ENCODE results near the gene ARHGAP35.
"Not testable (repeated sequence)": the region's sequence is repeated elsewhere in the genome, so short reads cannot be mapped to it uniquely, and the experiment has no call there.

The ARHGAP35 gene

DNA sequence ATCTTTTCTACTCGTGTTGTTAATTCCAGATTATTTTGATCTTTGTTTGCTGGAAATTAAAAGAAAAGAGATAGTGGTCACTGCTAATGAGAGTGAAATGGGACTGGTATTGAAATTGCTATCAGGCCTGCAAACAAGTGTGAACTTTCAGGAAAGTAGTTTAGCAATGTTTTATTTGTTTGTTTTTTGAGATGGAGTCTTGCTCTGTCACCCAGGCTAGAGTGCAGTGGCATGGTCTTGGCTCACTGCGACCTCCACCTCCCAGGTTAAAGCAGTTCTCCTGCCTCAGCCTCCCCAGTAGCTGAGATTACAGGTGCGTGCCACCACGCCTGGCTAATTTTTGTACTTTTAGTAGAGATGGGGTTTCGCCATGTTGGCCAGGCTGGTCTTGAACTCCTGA, 10.4 kb downstream of the ARHGAP35 start:
- not testable (repeated sequence) for DNase-seq (ENCODE audit: low read depth)

DNA sequence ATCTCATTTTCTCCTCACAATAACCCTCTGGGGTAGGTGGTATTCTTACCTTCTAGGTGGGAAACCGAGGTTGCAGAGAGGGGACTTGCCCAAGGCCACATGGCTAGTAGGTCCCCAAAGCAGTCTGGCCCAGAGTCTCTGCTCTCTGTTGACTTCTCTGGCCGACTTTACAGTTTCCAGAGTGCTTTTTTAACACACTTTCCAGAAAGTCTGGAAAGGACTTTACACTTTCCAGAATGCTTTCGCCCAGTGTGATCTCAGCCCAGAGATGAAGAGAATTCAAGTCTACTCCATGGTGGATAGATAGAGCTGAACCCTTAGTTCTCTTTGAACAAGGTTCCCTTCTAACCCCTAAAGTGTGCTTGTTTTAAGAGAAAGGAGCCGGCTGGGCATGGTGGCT, 12.2 kb downstream of the ARHGAP35 start:
- DNase-seq (ENCODE audit: low read depth) = no peak

- no peak for DNase-seq (ENCODE audit: low read depth)
These were observed 14.4 kb downstream of the ARHGAP35 start for GRCh38 chr19:46875234-46875633.

- DNase-seq (ENCODE audit: low read depth) = no peak
These were observed 14.9 kb downstream of the ARHGAP35 start for GRCh38 chr19:46875657-46876056.

GRCh38 chr19:46878613-46879375, 18.0 kb downstream of the ARHGAP35 start:
- DNase-seq (ENCODE audit: low read depth) = no peak

- no peak for DNase-seq (ENCODE audit: low read depth)
These were observed 19.6 kb downstream of the ARHGAP35 start for GRCh38 chr19:46880431-46880830.

- no peak for DNase-seq (ENCODE audit: low read depth)
These were observed 20.3 kb downstream of the ARHGAP35 start for GRCh38 chr19:46881092-46881491.

DNA sequence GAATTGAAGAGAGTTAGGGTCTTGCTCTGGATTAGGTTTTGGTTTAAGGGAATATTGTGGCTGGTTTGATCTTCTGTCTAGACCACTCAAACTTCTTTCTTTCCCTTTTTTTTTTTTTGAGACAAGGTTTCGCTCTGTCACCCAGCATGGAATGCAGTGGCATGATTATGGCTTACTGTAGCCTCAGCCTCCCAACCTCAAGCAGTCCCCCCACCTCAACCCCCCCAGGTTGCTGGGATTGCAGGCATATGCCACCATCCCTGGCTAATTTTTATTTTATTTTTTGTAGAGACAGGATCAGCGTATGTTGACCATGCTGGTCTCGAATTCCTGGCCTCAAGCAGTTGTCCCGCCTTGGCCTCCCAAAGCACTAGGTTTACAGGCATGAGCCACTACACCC, 21.2 kb downstream of the ARHGAP35 start:
- DNase-seq (ENCODE audit: low read depth) = no peak

DNA sequence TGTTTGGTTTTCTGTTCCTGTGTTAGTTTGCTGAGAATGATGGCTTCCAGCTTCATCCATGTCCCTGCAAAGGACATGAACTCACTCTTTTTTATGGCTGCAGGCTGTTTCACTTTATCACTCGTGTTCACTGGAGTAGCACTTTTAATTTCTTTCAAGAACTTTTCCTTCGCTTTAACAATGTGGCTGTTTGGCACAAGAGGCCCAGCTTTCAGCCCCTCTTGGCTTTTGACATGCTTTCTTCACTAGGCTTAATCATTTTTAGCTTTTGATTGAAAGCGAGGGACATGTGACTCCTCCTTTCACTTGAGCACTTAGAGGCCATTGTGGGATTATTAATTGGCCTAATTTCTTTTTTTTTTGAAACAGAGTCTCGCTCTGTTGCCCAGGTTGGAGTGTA, 22.0 kb downstream of the ARHGAP35 start:
- DNase-seq (ENCODE audit: low read depth) = not testable (repeated sequence)

- DNase-seq (ENCODE audit: low read depth) = no peak
These were observed 24.6 kb downstream of the ARHGAP35 start for GRCh38 chr19:46885411-46885810.

DNA sequence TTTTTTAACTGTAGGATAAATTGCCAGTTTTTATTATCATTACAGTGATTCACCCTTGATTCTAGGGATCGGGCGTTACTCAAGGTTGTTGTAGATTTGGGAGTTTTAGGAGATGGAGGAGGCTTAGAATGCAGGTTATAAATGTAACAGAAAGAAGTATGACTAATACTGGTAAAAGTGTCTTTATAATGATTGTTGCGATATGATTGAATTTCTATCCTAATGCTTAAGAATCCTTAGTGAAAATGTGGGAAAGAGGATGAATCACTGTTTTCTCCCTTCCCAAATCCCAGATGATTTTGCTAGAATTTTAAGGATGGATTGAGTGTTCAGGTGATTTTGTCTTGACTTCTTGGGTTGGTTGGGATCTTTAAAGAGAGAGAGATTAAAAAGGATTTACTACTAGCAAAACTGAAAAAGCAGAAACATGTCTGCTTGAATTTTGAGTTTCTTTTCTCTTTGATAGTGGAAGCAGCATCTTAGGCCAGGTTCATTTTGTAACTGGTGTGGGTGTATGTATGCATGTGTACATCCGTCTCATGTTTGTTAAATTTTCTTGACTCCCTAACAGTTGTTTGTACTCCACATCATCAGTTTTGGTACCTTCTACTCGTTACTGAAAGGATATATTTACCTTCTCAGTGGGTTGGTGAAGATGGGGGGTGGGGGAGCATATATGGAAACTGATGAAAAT, 25.9 kb downstream of the ARHGAP35 start:
- DNase-seq (ENCODE audit: low read depth) = no peak

- DNase-seq (ENCODE audit: low read depth) = no peak
These were observed 26.5 kb downstream of the ARHGAP35 start for GRCh38 chr19:46887240-46887782.

GRCh38 chr19:46890423-46891170, 29.8 kb downstream of the ARHGAP35 start:
- no peak for DNase-seq (ENCODE audit: low read depth)

- DNase-seq (ENCODE audit: low read depth) = no peak
These were observed 31.7 kb downstream of the ARHGAP35 start for GRCh38 chr19:46892252-46893179.

DNA sequence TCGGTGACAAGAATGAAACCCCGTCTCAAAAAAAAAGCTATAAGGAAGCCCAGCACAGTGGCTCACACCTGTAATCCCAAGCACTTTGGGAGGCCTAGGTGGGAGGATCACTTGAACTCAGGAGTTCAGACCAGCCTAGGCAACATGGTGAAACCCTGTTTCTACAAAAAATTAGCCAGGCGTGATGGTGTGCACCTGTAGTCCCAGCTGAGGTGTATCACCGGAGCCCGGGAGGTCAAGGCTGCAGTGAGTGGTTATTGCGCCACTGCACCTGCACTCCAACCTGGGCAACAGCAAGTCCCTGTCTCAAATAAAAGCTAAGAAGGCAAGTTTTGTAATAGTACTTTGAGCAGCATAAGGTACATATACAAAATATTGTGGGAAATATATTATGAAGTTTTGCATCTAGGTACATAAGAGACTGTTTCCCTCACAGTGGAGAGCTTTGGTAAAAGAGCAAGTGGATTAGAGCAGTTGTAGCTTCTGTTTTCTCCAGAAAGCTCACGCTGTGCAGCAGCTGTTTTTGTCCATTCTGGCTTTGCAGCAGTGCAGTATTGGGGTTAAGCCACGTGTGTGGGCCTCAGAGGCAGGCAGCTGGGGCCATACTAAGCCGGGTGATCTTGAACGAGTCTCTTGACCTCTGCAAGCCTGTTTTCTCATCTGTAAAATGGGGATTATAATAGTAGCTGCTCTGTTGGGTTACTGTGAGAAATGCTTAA, 35.4 kb downstream of the ARHGAP35 start:
- no peak for DNase-seq (ENCODE audit: low read depth)

GRCh38 chr19:46898731-46899130, 37.9 kb downstream of the ARHGAP35 start:
- no peak for DNase-seq (ENCODE audit: low read depth)

DNA sequence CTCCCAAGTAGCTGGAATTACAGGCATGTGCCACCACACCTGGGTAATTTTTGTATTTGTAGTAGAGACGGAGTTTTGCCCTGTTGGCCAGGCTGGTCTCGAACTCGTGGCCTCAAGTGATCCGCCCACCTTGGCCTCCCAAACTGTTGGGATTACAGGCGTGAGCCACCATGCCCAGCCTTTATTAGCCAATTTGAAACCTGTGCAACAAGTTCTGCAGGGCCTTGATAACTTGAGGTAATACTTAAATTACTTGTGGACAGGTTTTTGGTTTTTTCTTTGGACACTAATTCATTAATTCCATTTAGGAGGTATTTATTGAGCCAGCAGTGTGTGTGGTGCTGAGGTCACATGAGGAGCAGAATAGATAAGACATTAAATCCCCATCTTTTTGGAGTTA, 39.5 kb downstream of the ARHGAP35 start:
- DNase-seq (ENCODE audit: low read depth) = no peak

GRCh38 chr19:46901701-46902401, 41.1 kb downstream of the ARHGAP35 start:
- no peak for DNase-seq (ENCODE audit: low read depth)

DNA sequence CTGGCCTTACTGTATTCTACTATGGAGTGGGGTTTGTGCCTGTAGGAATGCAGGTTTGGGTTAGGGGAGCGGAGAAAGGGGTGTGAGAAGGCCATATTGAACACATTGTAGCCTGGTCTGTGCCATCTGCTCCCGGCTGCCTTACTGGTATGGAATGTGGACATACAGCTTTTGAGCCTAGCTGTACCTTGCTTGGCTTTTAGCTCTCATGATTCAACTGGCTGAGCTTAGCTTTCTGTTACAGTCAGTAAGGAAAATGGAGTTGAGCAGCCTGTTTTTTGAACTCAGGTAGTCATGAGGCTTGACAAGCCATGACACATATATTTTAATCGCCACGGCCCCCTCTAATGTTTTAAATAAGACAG, 41.6 kb downstream of the ARHGAP35 start:
- DNase-seq (ENCODE audit: low read depth) = no peak

DNA sequence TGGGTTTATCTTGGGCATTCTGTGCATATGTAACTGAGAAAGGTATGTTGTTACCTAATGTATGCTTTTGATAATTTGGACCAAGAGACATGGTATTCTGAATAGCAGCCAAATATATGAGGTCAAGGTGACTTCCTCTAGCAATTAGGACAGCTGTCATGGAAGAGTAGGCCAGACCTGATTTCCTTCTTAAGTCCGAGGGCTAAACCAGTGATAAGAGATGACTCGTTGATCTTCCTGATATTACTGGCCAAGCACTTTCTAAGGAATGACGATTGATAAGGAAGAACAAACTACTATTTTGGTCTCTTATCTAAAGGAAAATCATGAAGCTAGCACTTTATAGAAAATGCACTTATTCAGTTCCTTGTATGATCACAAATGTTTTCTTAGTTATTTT, 42.7 kb downstream of the ARHGAP35 start:
- no peak for DNase-seq (ENCODE audit: low read depth)
